Astrocyte of the spinal cord (primary cell): ENCODE results near the gene MIEN1.
"Not testable (repeated sequence)": the region's sequence is repeated elsewhere in the genome, so short reads cannot be mapped to it uniquely, and the experiment has no call there.

Experiments
- DNase-seq: peaks from one replicate; pipeline ENCODE4 v3.0.0; 2011; ENCODE audit warnings: low read depth, low spot score
- H3K4me3 ChIP-seq: 2 replicates; pipeline ENCODE4 v1.5.1; 2011; ENCODE audit warnings: low read depth, mild to moderate bottlenecking, low read length, moderate library complexity
- CTCF ChIP-seq: IDR thresholded peaks from 2 replicates; pipeline ENCODE4 v1.5.1; 2012; ENCODE audit warnings: low read depth, mild to moderate bottlenecking, low read length, inconsistent platforms
- in situ Hi-C: cut with HindIII; loops from 2 replicates; pipeline ENCODE4 v1.10.0; 2017; ENCODE audit warnings: low sequenced_read_pairs

MIEN1 gene

GRCh38 chr17:39701012-39701783, 29.1 kb downstream of the MIEN1 start:
- in situ Hi-C loops, result no loop called here
- TF ChIP-seq CTCF, result no peak
- no peak for DNase-seq
- H3K4me3 ChIP-seq, result peak overlapping the region; percentile 70

DNA sequence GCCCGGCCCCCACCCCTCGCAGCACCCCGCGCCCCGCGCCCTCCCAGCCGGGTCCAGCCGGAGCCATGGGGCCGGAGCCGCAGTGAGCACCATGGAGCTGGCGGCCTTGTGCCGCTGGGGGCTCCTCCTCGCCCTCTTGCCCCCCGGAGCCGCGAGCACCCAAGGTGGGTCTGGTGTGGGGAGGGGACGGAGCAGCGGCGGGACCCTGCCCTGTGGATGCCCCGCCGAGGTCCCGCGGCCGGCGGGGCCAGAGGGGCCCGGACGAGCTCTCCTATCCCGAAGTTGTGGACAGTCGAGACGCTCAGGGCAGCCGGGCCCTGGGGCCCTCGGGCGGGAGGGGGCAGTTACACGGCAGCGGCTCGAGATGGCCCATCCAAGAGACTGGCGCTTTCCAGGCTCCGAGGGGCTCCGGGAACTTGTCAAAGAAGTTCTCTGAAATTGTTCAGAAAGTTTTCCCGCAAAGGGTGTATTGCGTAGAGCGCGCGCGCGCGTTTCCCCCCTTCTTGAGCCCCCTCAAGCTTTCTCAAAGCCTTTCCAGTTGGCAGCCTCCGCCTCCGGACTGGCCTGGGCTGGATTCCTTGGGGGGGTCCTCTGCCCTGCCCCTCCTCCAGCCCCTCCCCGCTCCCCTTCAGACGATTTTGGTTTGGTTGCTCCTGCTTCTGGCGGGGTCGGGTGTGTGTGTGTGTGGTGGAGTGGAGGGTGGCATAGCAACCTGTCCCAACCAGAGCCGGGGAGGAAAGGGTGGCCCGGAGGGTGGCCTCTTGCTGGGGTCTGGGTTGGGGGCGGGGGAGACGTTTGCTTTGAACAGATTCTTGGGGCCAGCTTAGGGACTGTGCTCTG, 30.0 kb downstream of the MIEN1 start:
- TF ChIP-seq CTCF, result no peak
- peak; percentile 37 for DNase-seq
- in situ Hi-C loops, result no loop called here
- H3K4me3 ChIP-seq, result peak overlapping the region; percentile 70

GRCh38 chr17:39699818-39700147, 30.5 kb downstream of the MIEN1 start, which contains the start of gene ERBB2:
Gene ERBB2, plus strand, starts transcription at chr17:39700064. Its CDS starts 175 bp downstream, at chr17:39700239.
- DNase-seq, result peak; percentile 79
- TF ChIP-seq CTCF, result no peak
- in situ Hi-C loops, result no loop called here
- peak within 1 kb of the TSS; percentile 70 for H3K4me3 ChIP-seq

DNA sequence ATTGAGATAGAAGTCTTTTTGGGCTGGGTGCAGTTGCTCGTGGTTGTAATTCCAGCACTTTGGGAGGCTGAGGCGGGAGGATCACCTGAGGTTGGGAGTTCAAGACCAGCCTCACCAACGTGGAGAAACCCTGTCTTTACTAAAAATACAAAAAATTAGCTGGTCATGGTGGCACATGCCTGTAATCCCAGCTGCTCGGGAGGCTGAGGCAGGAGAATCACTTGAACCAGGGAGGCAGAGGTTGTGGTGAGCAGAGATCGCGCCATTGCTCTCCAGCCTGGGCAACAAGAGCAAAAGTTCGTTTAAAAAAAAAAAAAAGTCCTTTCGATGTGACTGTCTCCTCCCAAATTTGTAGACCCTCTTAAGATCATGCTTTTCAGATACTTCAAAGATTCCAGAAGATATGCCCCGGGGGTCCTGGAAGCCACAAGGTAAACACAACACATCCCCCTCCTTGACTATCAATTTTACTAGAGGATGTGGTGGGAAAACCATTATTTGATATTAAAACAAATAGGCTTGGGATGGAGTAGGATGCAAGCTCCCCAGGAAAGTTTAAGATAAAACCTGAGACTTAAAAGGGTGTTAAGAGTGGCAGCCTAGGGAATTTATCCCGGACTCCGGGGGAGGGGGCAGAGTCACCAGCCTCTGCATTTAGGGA, 31.0 kb downstream of the MIEN1 start:
- DNase-seq, in situ Hi-C loops: not testable (repeated sequence)
- H3K4me3 ChIP-seq, result peak overlapping the region; percentile 70

- no peak overlapping the region for H3K4me3 ChIP-seq
- TF ChIP-seq CTCF, result no peak
- in situ Hi-C loops, result no loop called here
- DNase-seq, result no peak
Observed at GRCh38 chr17:39697961-39698360, 32.4 kb downstream of the MIEN1 start.

GRCh38 chr17:39696731-39697130, 33.6 kb downstream of the MIEN1 start:
- in situ Hi-C loops, result no loop called here
- TF ChIP-seq CTCF, result no peak
- no peak overlapping the region for H3K4me3 ChIP-seq
- no peak for DNase-seq
